Omental fat pad (tissue), 4 donors: ENCODE data around the gene THRB. TPM values are rescaled to one million over a fixed set of nuclear protein-coding genes. Genes with fewer than 3 reads are reported as not detected.

Experiments
- ATAC-seq: fragments of 150-250 bp; one replicate; pipeline ENCODE4 v1.9.1; 2016; ENCODE audit warnings: mild to moderate bottlenecking, moderate library complexity; ENCODE audit not compliant: low FRiP score
- DNase-seq: peaks from one replicate; pipeline ENCODE4 v3.0.0-alpha.2; 2019; ENCODE audit warnings: low spot score
- CTCF ChIP-seq, 3 donors: fragments of 450-650 bp; IDR thresholded peaks; one replicate each; pipeline ENCODE4 v1.5.1; 2016 to 2017; ENCODE audit warnings: antibody characterized with exemption in 3 of 3, mild to moderate bottlenecking in 3 of 3, moderate library complexity in 2 of 3
- total RNA-seq, 4 donors: library from RNA; depleted of rRNA; stranded (reverse); fragments of >200 nt; gene quantifications; one replicate each; pipeline ENCODE4 v1.1.0, GENCODE V29; 2016

THRB gene
- total RNA-seq, 4 donors from 2014 or later = 18.6 to 28.0 (median 23.9) TPM

DNA sequence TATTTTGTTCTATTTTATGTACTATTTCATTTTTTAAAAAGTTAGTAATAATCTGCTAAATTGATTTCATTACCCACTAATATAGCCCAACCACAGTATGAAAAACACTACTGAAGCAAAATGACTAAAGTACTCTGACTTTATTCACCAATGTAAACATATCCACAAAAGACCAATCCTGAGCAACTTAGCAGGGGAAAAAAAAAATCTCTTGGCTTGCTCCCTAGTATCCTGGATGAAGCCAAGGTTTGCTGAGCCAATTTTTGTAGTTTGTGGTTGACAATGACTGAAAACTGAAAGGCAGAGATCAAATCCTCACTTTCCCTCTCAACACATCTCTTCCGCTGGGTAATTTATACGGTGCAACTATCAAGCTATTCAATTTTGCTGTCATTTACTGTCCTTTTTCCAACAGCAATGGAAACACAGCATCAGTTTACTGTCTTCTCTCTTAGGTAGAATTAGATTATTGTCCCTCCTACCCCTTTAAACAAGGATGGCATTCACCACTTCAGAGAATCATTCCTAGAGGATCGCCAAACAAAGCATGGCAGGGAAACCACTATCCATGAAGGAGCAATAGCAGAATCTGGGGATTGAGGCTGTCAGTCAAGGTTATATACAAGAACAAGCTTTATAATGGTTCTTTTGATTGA, 149.7 kb downstream of the THRB start:
- no peak for TF ChIP-seq CTCF (IDR thresholded peaks at IDR 0.05)
- no peak for ATAC-seq
- DNase-seq = no peak

GRCh38 chr3:24343084-24343783, 151.4 kb downstream of the THRB start:
- DNase-seq (no peak), ATAC-seq (no peak)
- TF ChIP-seq CTCF (IDR thresholded peaks at IDR 0.05) = no peak

DNA sequence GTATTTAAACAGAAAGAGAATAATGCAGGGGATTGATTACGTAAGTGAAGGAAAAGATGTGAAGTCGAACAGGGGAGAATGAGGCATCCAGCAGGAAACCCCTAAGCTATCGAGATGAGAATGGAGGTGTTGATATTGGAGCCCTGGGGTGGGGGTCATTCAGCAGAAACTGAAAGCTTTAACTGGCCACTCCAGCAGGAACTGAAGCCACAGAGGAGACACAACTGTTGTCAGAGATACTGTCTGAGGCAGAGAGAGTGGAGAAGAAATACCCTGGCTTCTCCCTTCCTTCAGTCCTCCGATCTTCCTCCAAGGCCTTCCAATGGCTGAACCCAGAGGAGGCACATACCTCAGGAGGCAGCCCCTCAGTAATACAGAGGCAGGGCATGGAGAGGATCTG, 152.4 kb downstream of the THRB start:
- ATAC-seq (no peak), DNase-seq (no peak)
- no peak for TF ChIP-seq CTCF (IDR thresholded peaks at IDR 0.05)

DNA sequence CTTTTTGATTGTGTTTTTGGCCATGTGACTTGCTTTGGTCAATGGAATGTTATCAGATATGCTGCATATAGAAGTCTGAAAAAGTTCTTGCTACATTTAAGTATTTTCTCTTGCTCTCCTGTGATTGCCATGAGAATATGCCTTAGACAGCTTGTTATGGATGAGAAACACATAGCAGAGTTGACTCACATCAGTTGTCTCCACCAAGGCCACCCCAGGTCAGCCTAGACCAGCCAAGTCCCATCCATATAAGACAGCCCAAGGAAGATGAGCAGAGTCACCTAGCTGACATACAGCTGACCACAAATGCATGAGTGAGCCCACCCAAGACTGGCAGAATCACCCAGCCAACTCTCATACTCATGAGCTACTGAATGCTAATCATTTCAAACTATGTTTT, 153.0 kb downstream of the THRB start:
- no peak for DNase-seq
- TF ChIP-seq CTCF (IDR thresholded peaks at IDR 0.05) = no peak
- no peak for ATAC-seq

DNA sequence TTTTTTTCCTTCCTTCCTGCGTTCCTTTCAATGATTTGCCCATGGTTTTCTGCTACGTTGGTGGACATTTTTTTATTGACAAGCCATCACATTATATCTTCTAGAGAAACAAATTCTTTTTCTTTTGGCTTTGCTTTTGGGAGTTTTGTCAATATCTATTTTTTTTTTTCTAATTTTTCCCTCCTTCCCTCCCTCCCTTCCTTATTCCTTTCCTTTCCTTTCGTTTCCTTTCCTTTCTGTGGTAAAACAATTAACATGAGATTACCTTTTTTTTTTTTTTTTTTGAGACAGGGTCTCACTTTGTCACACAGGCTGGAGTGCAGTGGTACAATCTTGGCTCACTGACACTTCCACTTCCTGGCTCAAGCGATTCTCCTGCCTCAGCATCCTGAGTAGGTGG, 153.7 kb downstream of the THRB start:
- ATAC-seq (no peak), DNase-seq (no peak)
- TF ChIP-seq CTCF (IDR thresholded peaks at IDR 0.05) = no peak

- ATAC-seq = no peak
- no peak for TF ChIP-seq CTCF (IDR thresholded peaks at IDR 0.05)
- DNase-seq = no peak
These were observed 154.5 kb downstream of the THRB start for GRCh38 chr3:24340161-24340560.

DNA sequence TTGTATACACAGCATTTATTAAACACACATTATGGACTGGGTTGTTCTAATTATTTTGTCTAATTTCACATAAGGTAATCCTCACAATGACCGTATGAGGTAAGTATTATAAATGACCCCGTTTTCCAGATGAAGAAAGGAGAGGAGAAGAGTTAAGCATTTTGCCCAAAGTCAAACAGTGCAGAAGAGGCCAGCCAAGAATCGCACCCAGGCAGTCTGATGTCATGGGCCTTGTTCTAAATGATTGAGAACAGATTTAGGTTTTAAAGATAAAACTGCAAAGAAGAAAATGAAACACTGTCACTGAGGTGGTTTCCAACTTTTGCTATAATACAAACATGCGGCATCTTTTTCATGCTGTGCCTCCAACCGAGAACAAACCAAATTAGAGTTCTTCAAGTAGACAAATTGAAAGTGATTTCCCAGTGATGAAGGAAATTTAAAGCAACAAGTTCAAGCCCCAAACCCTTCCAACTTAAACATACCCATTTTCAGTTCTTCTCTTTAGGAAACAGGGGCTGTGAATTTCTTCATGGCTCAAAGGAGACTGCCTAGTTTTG, 155.3 kb downstream of the THRB start:
- ATAC-seq = no peak
- DNase-seq = no peak
- TF ChIP-seq CTCF (IDR thresholded peaks at IDR 0.05) = no peak
